HepG2 (cell line): ENCODE data around the gene CDHR3. TPM values are rescaled to one million over a fixed set of nuclear protein-coding genes. Genes with fewer than 3 reads are reported as not detected.

Source experiments
- ATAC-seq: fragments of 200-7000 bp; cut with Tn5 transposase; 3 replicates; pipeline ENCODE4 v1.9.1; 2020; ENCODE audit warnings: mild to moderate bottlenecking, moderate library complexity
- BruUV-seq: library from RNA; stranded (reverse); fragments of 400-500 nt; replicated peaks from 2 replicates; lab custom pipeline; 2021; lab: Mats Ljungman, UMichigan
- CTCF ChIA-PET: fragments of 300-600 bp; formaldehyde crosslinking; extraction: SDS; loops from one replicate; lab custom pipeline; 2021; ENCODE audit warnings: low total read pairs, inconsistent platforms, low intra/inter-chr PET ratio; lab: Yijun Ruan, JAX
- POLR2A ChIA-PET: fragments of 350-600 bp; sonication (Branson Sonifier 250); formaldehyde crosslinking; loops from one replicate; lab custom pipeline; 2020; ENCODE audit warnings: antibody characterized with exemption, inconsistent platforms; lab: Yijun Ruan, JAX
- DNase-seq: peaks from one replicate; pipeline ENCODE4 v3.0.0-alpha.2; 2015; ENCODE audit warnings: low spot score
- FAIRE-seq: peaks from 3 replicates; lab custom pipeline; 2011; peaks lifted over from hg19 to GRCh38; lab: Jason Lieb, UNC
- H2AFZ ChIP-seq: one replicate; pipeline ENCODE4 v1.6.1; 2011; ENCODE audit warnings: low read length, inconsistent platforms
- H3K27ac ChIP-seq: fragments of 300-600 bp; 3 replicates; pipeline ENCODE4 v1.8.0; 2011; ENCODE audit warnings: mixed run types, mild to moderate bottlenecking, mixed read lengths, low read length, inconsistent platforms; ENCODE audit not compliant: insufficient read depth; ENCODE audit errors: extremely low read length
- H3K27me3 ChIP-seq, 2 experiments: fragments of 200-600 bp in 1 of 2; 2 replicates in 1 of 2; 3 replicates in 1 of 2; pipeline versions ENCODE4 v1.6.0 to v1.8.0; 2011; ENCODE audit warnings: low read length in 2 of 2, mild to moderate bottlenecking in 2 of 2, moderate library complexity in 2 of 2, inconsistent platforms in 1 of 2; ENCODE audit not compliant: insufficient read depth in 2 of 2, control insufficient read depth in 1 of 2
- H3K36me3 ChIP-seq, 2 experiments: fragments of 200-600 bp in 1 of 2; replicated peaks in 1 of 2; 2 replicates in 1 of 2; 3 replicates in 1 of 2; pipeline versions ENCODE4 v1.5.1 to v1.8.0; 2011; ENCODE audit warnings: low read length in 2 of 2, inconsistent platforms in 1 of 2; ENCODE audit not compliant: insufficient read depth in 2 of 2, control insufficient read depth in 1 of 2
- H3K4me1 ChIP-seq: 2 replicates; pipeline ENCODE4 v1.5.1; 2012; ENCODE audit warnings: low read length, inconsistent platforms; ENCODE audit not compliant: insufficient read depth
- H3K4me2 ChIP-seq: 2 replicates; pipeline ENCODE4 v1.6.0; 2011; ENCODE audit warnings: low read depth, low read length, inconsistent platforms
- H3K4me3 ChIP-seq, 3 experiments: fragments of 200-600 bp in 1 of 3; sonication (generic), shearing (Covaris generic) in 1 of 3; replicated peaks in 1 of 3; 2 replicates each; pipeline ENCODE4 v1.5.1; 2011 to 2016; ENCODE audit warnings: low read length in 3 of 3, inconsistent platforms in 2 of 3, low read depth in 2 of 3, mild to moderate bottlenecking in 2 of 3, control low read depth in 1 of 3, mixed read lengths in 1 of 3; ENCODE audit not compliant: insufficient read depth in 1 of 3
- H3K79me2 ChIP-seq: one replicate; pipeline ENCODE4 v1.6.1; 2011; ENCODE audit warnings: low read length, inconsistent platforms; ENCODE audit not compliant: insufficient read depth
- H3K9ac ChIP-seq: 2 replicates; pipeline ENCODE4 v1.6.0; 2011; ENCODE audit warnings: mild to moderate bottlenecking, low read depth, low read length, inconsistent platforms; ENCODE audit not compliant: insufficient read depth
- H3K9me3 ChIP-seq: 2 replicates; pipeline ENCODE4 v1.5.1; 2012; ENCODE audit warnings: mild to moderate bottlenecking, low read length
- H4K20me1 ChIP-seq: 2 replicates; pipeline ENCODE4 v1.6.0; 2011; ENCODE audit warnings: inconsistent platforms, mild to moderate bottlenecking, low read length, moderate library complexity; ENCODE audit not compliant: insufficient read depth
- ARID2 ChIP-seq: sonication (generic); formaldehyde crosslinking; IDR thresholded peaks from 2 replicates; pipeline ENCODE4 v1.8.1; 2022; ENCODE audit warnings: mild to moderate bottlenecking, missing genetic modification reagents, borderline replicate concordance
- EHMT2 ChIP-seq: fragments of 200-600 bp; sonication (generic); IDR thresholded peaks from 2 replicates; pipeline ENCODE4 v1.7.0; 2017; ENCODE audit warnings: antibody characterized with exemption, low read depth, low read length, borderline replicate concordance
- KAT8 ChIP-seq: IDR thresholded peaks from 2 replicates; pipeline ENCODE4 v1.6.1; 2016; ENCODE audit warnings: missing genetic modification reagents, missing compliant biosample characterization
- NCOR1 ChIP-seq: fragments of 200-600 bp; sonication (generic); IDR thresholded peaks from 2 replicates; pipeline ENCODE4 v1.7.0; 2017; ENCODE audit warnings: antibody characterized with exemption, low read length, borderline replicate concordance
- ZNF432 ChIP-seq: sonication (generic); formaldehyde crosslinking; IDR thresholded peaks from 2 replicates; pipeline ENCODE4 v1.5.0; 2020; ENCODE audit warnings: missing genetic modification reagents, mild to moderate bottlenecking, borderline replicate concordance
- ZNF496 ChIP-seq: sonication (generic); formaldehyde crosslinking; IDR thresholded peaks from 2 replicates; pipeline ENCODE4 v1.8.1; 2023; ENCODE audit warnings: mild to moderate bottlenecking, moderate library complexity, missing genetic modification reagents; ENCODE audit not compliant: insufficient replicate concordance
- ZNF749 ChIP-seq: sonication (generic); formaldehyde crosslinking; IDR thresholded peaks from 2 replicates; pipeline ENCODE4 v1.8.0; 2022; ENCODE audit warnings: mild to moderate bottlenecking, missing genetic modification reagents, moderate library complexity, borderline replicate concordance
- ZNF879 ChIP-seq: sonication (generic); formaldehyde crosslinking; IDR thresholded peaks from 2 replicates; pipeline ENCODE4 v1.8.1; 2023; ENCODE audit warnings: missing genetic modification reagents
- WGBS: methylation state at CpG from one replicate; pipeline ENCODE4 v1.1.6; 2017; ENCODE audit warnings: low lambda C conversion rate; 5-methylcytosine and 5-hydroxymethylcytosine counted together
- in situ Hi-C: cut with HindIII; loops from 2 replicates; pipeline ENCODE4 v1.10.0; 2017; ENCODE audit warnings: low pct_unique_long_range_greater_than_20kb; ENCODE audit not compliant: extremely low pct_ligation_motif_present
- intact Hi-C: fragments of 100-400 bp; cut with micrococcal nuclease; formaldehyde crosslinking; loops from one replicate; pipeline ENCODE4 v1.10.0; 2022; ENCODE audit not compliant: unreplicated experiment
- polyA plus RNA-seq, 8 experiments: library from polyadenylated mRNA; depleted of rRNA in 3 of 8; stranded (reverse) in 7 of 8; unstranded in 1 of 8; fragments of >200 nt; fragmentation: Illumina TruSeq in 4 of 8; extraction: Trizol in 4 of 8; gene quantifications; 2 replicates each; pipeline versions ENCODE4 v1.2.1 to v1.2.3, GENCODE V29; 2011 to 2016; ENCODE audit warnings: low read depth in 4 of 8, missing spikeins in 1 of 8, mixed read lengths in 1 of 8; ENCODE audit not compliant: insufficient read depth in 1 of 8
- total RNA-seq, 5 experiments: library from RNA; depleted of rRNA; stranded (reverse); fragments of >200 nt; fragmentation: Illumina TruSeq; extraction: Trizol; gene quantifications; 2 replicates each; pipeline ENCODE4 v1.2.3, GENCODE V29; 2016; ENCODE audit warnings: low read depth in 1 of 5

CDHR3 gene
- total and polyA plus RNA-seq, 2 of the 13 experiments (the other 11 are each of a cell fraction or from before 2014, with no cell fraction given): 6.5 to 11.8 TPM

DNA sequence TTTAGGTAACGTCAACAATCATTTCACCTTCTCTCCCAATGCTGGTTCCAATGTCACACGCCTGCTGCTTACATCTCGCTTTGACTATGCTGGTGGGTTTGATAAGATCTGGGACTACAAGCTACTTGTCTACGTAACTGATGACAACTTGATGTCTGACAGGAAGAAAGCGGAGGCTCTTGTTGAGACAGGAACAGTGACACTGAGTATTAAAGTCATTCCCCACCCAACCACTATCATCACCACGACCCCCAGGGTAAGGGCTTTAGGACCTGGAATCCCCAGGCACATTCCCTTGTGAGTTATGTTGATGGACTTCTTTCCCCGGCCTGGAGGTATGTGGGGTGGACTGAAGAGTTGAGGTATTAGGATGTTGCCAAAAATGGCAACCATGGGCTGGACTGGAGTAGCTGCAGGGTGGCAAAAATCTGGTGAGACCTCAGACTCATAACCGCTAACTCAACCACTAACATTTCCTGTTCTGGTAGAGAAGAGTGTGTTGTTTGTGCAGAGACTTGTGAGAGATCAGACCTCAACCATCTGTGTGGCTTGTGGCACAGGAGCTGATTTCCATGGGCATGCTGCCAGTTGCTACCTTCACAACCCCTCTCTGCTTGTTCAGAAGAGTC is 59.2 kb downstream of the CDHR3 start:
- no TSS peak for BruUV-seq
- Histone ChIP-seq H4K20me1 (no peaks in the 10 kb centered on the region), H3K9me3 (no peaks in the 10 kb centered on the region), H3K4me1 (no peaks in the 10 kb centered on the region), H3K4me3 (no peak overlapping the region), H2AFZ (no peak overlapping the region), H3K79me2 (no peaks in the 10 kb centered on the region), H3K36me3 (no peaks in the 10 kb centered on the region), H3K9ac (no peak overlapping the region), H3K27ac (no peak overlapping the region), H3K4me2 (no peak overlapping the region), H3K27me3 (no peaks in the 10 kb centered on the region)
- no peak for ATAC-seq
- ChIA-PET POLR2A (no interaction called here), CTCF (no interaction called here)
- intact Hi-C loops (no loop called here), in situ Hi-C loops (no loop called here)
- TF ChIP-seq ZNF432 (CRISPR knock-in tag) (no peak), KAT8 (CRISPR knock-in tag) (no peak), ARID2 (CRISPR knock-in tag) (no peak), ZNF749 (CRISPR knock-in tag) (no peak), EHMT2 (no peak), ZNF879 (CRISPR knock-in tag) (no peak), ZNF496 (CRISPR knock-in tag) (no peak), NCOR1 (no peak)
- 78% methylated on average over 8 of the region's 8 CpGs for WGBS
- no peak for DNase-seq
- FAIRE-seq: no peak
